Glomerular endothelial cell (primary cell): ENCODE results near the gene POLR1H. TPM values are rescaled to one million over a fixed set of nuclear protein-coding genes. Genes with fewer than 3 reads are reported as not detected.
A peak's percentile ranks its signal among the peaks of the same experiment; 100 is the strongest.

Source experiments
- DNase-seq: peaks from one replicate; pipeline ENCODE4 v3.0.0-alpha.2; 2011; ENCODE audit warnings: low read depth, low spot score; ENCODE audit errors: extremely low read depth
- total RNA-seq: library from RNA; depleted of rRNA; stranded (reverse); fragments of >200 nt; gene quantifications from 2 replicates; pipeline ENCODE4 v1.2.3, GENCODE V29; 2015

The POLR1H gene
- total RNA-seq, 1 donor from 2014 or later, result 19.2 TPM

- DNase-seq, result no peak
These were observed 33.0 kb downstream of the POLR1H start for GRCh38 chr6:30093951-30094661.

DNA sequence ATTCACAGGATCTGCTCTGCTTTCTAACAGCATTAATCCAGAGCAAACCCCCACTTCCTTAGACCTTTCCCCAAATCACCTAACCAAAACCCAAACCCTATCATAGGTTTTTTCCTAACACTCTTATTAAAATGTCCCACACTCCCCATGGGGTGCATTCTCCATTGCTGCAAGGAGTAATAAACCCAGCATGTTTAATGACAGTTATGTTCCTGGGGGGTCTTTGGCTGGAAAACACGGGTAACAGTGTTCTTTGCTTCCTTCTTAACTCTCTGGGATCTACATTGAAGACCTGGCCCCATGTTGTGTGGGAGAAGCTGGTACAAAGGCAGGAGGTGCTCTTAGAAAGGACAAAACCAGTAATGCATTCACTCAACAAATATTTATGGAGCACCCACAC, 35.8 kb downstream of the POLR1H start:
- no peak for DNase-seq

DNA sequence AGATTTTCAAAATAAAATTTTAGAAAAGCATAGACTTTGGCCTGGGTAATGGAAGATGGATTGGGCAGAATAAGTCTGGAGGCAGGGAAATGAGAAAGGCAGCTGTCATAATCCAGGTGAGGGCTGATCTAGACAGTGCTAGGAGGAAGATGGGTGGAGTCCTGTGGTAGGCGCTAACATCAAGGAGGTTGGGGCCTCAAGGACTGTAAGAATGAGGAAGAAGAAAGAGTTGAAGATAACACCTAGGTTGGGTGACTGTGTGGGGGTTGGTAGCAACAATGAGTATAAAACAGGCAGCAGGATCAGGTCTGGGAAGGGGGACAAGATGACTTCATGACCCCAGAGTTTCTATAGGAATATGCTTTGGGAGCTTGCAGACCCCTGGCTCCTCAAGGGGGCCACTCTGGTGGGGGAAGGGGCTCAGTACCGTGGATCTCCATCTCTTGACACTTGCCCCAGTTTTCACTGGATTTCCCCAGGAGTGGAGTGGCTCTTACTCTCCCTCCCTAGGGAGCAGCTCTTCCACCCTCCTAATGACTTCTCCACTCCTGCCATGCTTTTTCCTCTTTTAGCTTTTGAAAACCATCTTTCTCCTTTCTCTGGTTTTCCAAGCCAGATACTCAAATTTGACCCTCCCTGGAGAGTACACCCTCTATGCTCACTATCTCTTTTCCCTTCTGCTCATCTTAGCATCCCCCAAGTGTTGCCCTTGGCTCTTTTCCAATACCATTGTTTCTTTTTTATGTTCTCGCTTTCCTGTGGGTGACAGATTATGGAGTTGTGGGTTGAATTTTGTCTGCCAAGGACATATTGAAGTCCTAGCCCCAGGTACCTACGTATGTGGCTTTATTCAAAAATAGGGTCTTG, 37.1 kb downstream of the POLR1H start:
- no peak for DNase-seq

GRCh38 chr6:30100154-30100553, 39.1 kb downstream of the POLR1H start:
- DNase-seq, result no peak

DNA sequence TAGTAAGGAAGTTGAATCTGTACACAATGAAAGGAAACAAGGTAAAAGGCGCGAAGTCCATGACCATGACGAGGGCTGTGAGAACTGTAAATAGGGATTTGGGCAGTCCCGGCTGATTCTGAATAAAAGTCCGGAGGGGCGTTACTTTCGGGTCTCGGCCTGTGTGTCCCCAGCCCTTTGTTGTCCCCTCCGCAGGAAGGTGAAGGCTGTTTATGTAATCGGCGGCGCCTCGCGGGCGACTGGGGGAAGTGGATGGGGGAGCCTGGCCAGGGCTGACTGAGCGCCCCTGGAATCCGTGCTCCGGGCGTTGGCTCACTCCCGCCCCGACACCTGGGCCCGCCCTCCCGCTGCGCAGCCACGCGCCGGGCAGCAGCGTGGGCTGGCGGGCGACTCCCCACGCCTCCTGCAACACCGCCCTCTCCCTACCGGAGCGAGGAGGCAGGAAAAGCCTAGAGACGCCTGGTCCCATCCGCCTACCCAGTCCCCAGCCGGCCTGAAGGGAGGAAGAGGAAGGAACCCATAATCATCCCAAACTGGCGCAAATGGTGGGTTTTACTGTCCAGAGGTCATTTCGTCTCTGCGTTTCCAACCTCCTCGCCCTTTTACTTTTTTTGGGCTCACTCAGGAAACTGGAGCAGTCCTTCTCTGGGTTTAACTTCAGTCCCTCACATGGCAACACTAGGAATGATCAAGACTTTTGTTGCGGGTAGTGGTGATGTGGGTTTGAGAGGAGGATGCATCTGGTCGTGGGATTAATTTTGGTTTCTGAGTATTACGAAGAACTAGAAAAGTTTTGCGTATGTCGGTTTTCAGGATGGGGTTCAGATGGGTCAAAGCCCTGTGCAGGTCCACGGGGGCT, 39.7 kb downstream of the POLR1H start:
- DNase-seq, result no peak

GRCh38 chr6:30101444-30102413, 40.7 kb downstream of the POLR1H start:
- DNase-seq, result peak; percentile 18

GRCh38 chr6:30102414-30102969, 41.4 kb downstream of the POLR1H start:
- no peak for DNase-seq

- peak; percentile 48 for DNase-seq
These were observed 42.2 kb downstream of the POLR1H start for GRCh38 chr6:30102970-30103871.

- no peak for DNase-seq
These were observed 42.8 kb downstream of the POLR1H start for GRCh38 chr6:30103872-30104179.

DNA sequence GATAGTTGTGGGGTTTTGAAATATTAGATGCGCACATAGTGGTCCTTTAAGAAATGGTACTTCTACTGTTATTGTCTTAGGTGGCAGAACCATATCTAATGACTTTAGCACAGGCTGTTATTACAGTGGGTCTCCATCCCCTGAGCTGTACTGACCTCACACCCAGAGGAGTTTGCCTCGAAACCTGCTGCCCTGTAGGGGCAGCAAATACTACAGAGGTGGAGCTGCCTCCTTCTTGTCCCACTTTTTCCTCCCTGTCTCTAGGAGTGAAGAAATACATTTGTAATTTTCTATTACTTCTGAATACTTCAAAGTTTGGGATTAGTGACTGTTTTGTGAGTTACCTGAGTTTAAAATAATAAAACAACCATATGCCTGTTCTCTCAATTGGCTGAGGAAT, 43.6 kb downstream of the POLR1H start:
- DNase-seq, result no peak

DNA sequence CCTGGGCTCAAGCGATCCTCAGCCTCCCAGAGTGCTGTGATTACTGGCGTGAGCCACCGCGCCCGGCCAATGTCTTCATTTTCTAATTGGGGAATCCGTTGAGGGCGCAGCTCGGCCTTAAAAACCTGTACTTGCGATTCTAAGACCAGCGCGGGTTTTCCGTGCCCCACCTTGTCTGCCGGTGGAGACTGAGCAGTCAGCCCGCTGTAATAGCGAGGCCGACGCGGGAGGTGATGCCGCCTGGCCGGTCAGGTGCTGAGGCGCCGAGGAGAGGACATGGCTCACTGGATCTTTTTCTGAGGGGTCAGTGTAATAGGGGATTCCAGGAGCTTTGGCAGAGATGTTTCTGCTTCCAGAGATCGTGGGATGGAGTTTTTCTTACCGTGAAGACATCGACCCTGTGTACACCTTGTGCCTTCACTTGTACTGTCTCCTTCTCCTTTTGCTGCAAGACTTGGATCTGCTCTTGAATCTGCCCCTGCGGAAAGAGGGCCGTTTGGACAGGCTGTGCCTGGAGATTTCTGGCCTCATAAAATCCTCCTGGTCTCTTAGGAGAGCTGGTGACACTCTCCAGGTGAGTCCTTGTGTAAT, 50.3 kb downstream of the POLR1H start:
- DNase-seq, result no peak

GRCh38 chr6:30112402-30112994, 51.4 kb downstream of the POLR1H start:
- DNase-seq, result no peak

- no peak for DNase-seq
These were observed 52.1 kb downstream of the POLR1H start, which contains the start of gene TRIM31 for GRCh38 chr6:30113003-30113759. TRIM31 (minus strand) TSS chr6:30113090; CDS start chr6:30112805, 285 bp downstream.

DNA sequence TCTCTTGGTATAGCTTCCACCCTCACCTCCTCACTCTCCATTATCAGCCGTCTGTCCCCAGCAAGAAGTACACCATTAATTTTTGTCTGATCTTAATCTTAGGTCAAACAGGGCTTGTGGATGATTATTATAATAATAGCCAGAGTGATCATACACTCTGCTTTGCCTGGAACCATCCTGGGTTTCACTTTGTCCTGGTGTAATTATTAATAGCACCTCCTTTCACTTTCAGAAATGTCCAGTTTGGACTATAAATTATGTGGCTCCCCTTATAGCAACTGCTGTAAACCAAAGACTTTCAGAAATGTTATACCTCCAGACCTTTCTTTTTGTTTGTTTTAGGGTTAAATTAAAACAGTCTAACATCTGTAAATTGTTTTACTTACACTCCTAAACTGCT, 52.8 kb downstream of the POLR1H start:
- DNase-seq, result no peak
